HG03460 (cell line): ENCODE results near the gene CAMTA1.
"Not testable (repeated sequence)": the region's sequence is repeated elsewhere in the genome, so short reads cannot be mapped to it uniquely, and the experiment has no call there.

Source experiments
- ATAC-seq: cut with Tn5 transposase; IDR thresholded peaks from one replicate; pipeline ENCODE4 v1.9.1; 2021; ENCODE audit not compliant: unreplicated experiment

CAMTA1 gene

GRCh38 chr1:6842301-6842700 is 57.0 kb downstream of the CAMTA1 start:
- no peak for ATAC-seq

- not testable (repeated sequence) for ATAC-seq
These were observed 60.5 kb downstream of the CAMTA1 start for GRCh38 chr1:6845786-6846185.

GRCh38 chr1:6848816-6849215 is 63.6 kb downstream of the CAMTA1 start:
- no peak for ATAC-seq

GRCh38 chr1:6850537-6850936 is 65.3 kb downstream of the CAMTA1 start:
- ATAC-seq, result no peak

- ATAC-seq, result no peak
These were observed 67.1 kb downstream of the CAMTA1 start for GRCh38 chr1:6852136-6852890.

DNA sequence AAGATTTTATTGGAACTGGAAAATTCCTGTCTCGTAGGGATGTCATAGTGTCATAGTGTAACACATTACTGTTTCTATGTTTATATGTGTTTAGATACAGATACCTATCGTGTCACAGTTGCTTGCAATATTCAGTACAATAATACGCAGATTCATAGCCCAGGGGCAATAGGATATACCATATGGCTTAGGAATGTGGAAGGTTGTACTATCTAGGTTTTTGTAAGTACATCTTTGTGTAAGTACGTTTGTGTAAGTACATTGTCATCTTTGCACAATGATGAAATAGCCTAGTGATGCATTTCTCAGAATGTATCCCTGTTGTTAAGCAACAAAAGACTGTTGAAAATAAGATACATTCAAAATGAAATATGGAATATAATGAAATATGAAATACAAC is 68.9 kb downstream of the CAMTA1 start:
- ATAC-seq, result no peak

GRCh38 chr1:6857831-6858230 is 72.6 kb downstream of the CAMTA1 start:
- no peak for ATAC-seq

- ATAC-seq, result no peak
These were observed 73.3 kb downstream of the CAMTA1 start for GRCh38 chr1:6858596-6858995.

DNA sequence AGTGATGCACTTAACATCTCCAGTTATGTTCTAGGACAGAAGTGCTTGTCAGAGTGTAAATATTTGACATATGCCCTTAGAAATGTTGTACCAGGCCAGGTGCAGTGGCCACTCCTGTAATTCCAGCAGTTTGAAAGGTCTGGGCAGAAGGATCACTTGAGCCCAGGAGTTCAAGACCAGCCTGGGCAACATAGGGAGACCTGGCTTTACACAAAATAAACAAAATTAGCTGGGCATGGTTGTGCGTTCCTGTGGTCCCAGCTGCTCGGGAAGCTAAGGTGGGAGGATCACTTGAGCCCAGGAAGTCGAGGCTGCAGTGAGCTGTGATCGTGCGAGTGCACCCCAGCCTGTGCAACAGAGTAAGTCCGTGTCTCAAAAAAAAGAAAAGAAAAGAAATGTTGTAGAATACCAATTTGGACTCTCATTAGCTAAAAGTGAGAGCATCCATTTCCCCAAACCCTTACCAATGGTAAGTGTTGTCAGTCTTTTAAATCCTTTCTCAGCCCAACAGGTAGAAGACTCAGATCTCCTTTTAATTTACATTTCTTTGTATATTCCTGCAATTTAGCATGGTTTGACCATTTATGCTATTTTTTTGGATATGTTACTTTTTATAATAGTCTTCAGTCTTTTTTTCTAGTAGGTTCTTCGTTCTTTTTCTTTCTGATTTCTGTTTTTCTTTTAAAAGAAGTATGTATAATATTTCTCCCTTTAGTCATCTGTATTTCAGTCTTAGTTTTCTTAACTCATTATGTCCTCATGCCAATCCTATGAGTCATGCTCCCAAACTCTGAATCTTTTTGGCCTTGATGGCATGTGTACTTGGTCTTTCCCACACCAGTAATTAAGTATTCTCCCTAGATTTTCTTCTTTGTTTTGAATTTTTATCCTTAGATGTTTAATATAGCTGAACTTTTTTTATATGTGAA is 74.4 kb downstream of the CAMTA1 start:
- ATAC-seq, result no peak

- no peak for ATAC-seq
These were observed 75.1 kb downstream of the CAMTA1 start for GRCh38 chr1:6860401-6860800.

GRCh38 chr1:6861075-6861724 is 75.9 kb downstream of the CAMTA1 start:
- no peak for ATAC-seq

GRCh38 chr1:6862906-6863305 is 77.7 kb downstream of the CAMTA1 start:
- no peak for ATAC-seq

- no peak for ATAC-seq
These were observed 78.9 kb downstream of the CAMTA1 start for GRCh38 chr1:6864166-6864565.

DNA sequence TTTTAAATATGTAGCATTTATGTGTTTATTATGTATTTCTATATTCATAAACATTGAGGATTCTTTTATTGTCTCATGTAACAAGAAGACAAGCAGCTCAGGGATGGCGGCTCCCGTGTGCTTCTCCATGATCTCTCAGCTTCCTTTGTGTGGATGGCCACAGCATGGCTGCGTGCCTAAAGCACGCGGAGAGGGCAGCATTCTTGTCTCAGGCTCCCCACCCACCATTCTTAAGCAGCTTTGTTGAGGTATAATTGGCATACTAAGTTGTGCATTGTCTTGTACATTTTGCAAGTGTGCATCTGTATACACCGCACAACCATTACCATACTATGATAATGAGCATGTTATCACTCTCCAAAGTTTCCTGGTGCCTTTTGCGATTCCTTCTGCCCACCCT is 81.6 kb downstream of the CAMTA1 start:
- ATAC-seq, result no peak

GRCh38 chr1:6867321-6867720 is 82.1 kb downstream of the CAMTA1 start:
- ATAC-seq, result no peak

DNA sequence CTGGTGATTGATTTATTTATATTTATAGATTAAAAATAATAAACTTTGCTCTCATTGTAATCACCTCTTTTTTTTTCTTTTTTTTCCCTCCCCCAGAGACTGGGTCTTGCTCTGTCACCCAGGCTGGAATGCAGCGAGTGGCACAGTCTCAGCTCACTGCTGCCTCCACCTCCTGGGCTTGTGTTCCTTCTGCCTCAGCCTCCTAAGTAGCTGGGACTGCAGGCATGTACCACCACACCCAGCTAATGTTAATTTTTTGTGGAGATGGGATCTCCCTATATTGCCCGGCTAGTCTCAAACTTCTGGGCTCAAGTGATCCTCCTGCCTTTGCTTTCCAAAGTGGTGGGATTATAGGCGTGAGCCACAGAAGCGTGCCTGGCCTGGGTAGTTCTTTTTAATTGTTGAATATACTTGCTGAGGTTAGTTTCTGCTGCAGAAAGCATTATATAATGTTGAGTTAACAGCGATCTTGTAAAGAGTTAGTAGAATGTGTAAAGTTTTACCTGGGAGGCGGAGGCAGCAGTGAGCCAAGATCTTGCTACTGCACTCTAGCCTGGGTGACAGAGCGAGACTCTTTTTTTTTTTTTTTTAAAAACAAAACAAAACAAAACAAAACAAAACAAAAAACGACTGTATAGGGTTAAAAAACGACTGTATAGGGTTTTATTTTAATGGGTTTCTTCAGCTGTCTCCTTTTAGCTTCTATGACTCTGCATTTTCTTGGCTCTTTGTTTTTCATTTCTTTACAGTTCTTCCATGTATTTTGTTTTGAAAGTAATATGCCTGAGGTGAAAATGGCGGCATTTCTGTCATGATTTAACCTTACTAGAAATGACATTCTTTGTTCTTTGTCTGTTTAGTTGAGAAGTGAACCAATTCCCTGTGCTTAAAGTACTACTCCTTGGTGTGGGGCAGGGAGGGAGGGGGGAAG is 82.7 kb downstream of the CAMTA1 start:
- no peak for ATAC-seq

- no peak for ATAC-seq
These were observed 83.6 kb downstream of the CAMTA1 start for GRCh38 chr1:6868660-6869380.

DNA sequence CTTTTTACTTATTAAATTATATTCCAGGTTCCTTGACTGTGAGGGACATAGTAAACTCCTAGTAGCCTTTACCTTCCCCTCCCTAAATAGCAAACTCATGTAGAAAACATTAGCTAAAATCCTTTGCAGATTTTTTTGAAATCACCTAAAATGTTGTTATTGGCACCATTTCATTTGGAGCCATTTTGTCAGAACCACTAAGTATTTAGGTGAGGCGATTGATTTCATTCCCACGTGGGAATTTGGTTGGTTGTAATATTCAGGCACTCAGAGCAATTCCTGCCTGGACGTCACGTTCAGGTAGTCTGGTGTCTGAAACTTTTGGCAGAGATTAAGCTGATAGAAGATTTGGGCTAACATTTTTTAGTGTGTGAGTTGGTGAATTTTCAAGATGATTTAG is 84.3 kb downstream of the CAMTA1 start:
- ATAC-seq, result no peak

GRCh38 chr1:6870086-6870485 is 84.8 kb downstream of the CAMTA1 start:
- ATAC-seq, result no peak

GRCh38 chr1:6870571-6870970 is 85.3 kb downstream of the CAMTA1 start:
- no peak for ATAC-seq
